Erythroblast (primary cell): ENCODE data around the gene HUNK.

Experiments
- GATA1 ChIP-seq: IDR thresholded peaks from 2 replicates; pipeline ENCODE4 v1.6.1; 2011; ENCODE audit warnings: low read depth, mild to moderate bottlenecking, control low read depth, low read length, moderate library complexity
- POLR2A ChIP-seq: IDR thresholded peaks from 2 replicates; pipeline ENCODE4 v1.6.1; 2011; ENCODE audit warnings: mild to moderate bottlenecking, low read length

- TF ChIP-seq POLR2A: no peak
- no peak for TF ChIP-seq GATA1
Measured at GRCh38 chr21:31930001-31930400, 57.2 kb downstream of the HUNK start.
